HepG2 (cell line): Measurements from ENCODE around the gene DERL2. TPM values are rescaled to one million over a fixed set of nuclear protein-coding genes. Genes with fewer than 3 reads are reported as not detected.

Experiments
- DR1 ChIP-seq: sonication (generic); formaldehyde crosslinking; IDR thresholded peaks from 2 replicates; pipeline ENCODE4 v1.8.0; 2021; ENCODE audit warnings: mild to moderate bottlenecking, missing genetic modification reagents, inconsistent platforms
- HOXA5 ChIP-seq: sonication (generic); formaldehyde crosslinking; IDR thresholded peaks from 2 replicates; pipeline ENCODE4 v1.4.0; 2020; ENCODE audit warnings: missing genetic modification reagents
- ISL2 ChIP-seq: sonication (generic); formaldehyde crosslinking; IDR thresholded peaks from 2 replicates; pipeline ENCODE4 v1.5.0; 2020; ENCODE audit warnings: missing genetic modification reagents
- KDM1A ChIP-seq: IDR thresholded peaks from 2 replicates; pipeline ENCODE4 v1.6.1; 2016; ENCODE audit warnings: missing compliant biosample characterization
- KLF12 ChIP-seq: sonication (generic); formaldehyde crosslinking; IDR thresholded peaks from 2 replicates; pipeline ENCODE4 v1.4.0; 2020; ENCODE audit warnings: missing genetic modification reagents, borderline replicate concordance
- MED8 ChIP-seq: sonication (generic); formaldehyde crosslinking; IDR thresholded peaks from 2 replicates; pipeline ENCODE4 v1.8.1; 2023; ENCODE audit warnings: mild to moderate bottlenecking, missing genetic modification reagents; ENCODE audit not compliant: insufficient replicate concordance
- NR1H2 ChIP-seq: sonication (generic); formaldehyde crosslinking; IDR thresholded peaks from 2 replicates; pipeline ENCODE4 v1.8.1; 2022; ENCODE audit warnings: low read depth, missing genetic modification reagents, borderline replicate concordance
- NR2F1 ChIP-seq, 2 experiments: fragments of 450-650 bp in 1 of 2; formaldehyde crosslinking in 1 of 2; IDR thresholded peaks; 2 replicates each; pipeline versions ENCODE4 v1.5.0 to v1.6.1; 2016 to 2020; ENCODE audit warnings: mild to moderate bottlenecking in 1 of 2, missing compliant biosample characterization in 1 of 2, missing genetic modification reagents in 1 of 2, moderate library complexity in 1 of 2
- PHF20 ChIP-seq: sonication (generic); formaldehyde crosslinking; IDR thresholded peaks from 2 replicates; pipeline ENCODE4 v1.5.0; 2020; ENCODE audit warnings: mild to moderate bottlenecking, missing genetic modification reagents
- POLR2AphosphoS5 ChIP-seq: IDR thresholded peaks from 2 replicates; pipeline ENCODE4 v1.6.1; 2012; ENCODE audit warnings: low read depth, low read length
- PPARG ChIP-seq: conservative IDR thresholded peaks from 2 replicates; pipeline ENCODE4 v1.6.1; 2016; ENCODE audit warnings: missing biosample characterization, missing genetic modification reagents
- RAD51 ChIP-seq: fragments of 450-650 bp; IDR thresholded peaks from 2 replicates; pipeline ENCODE4 v1.6.1; 2016; ENCODE audit warnings: borderline replicate concordance
- SP2 ChIP-seq: sonication (generic); formaldehyde crosslinking; IDR thresholded peaks from 2 replicates; pipeline ENCODE4 v1.5.1; 2020; ENCODE audit warnings: mild to moderate bottlenecking, missing genetic modification reagents
- SRF ChIP-seq: IDR thresholded peaks from 2 replicates; pipeline ENCODE4 v1.6.1; 2011; ENCODE audit warnings: mild to moderate bottlenecking, low read depth, low read length, moderate library complexity
- SUZ12 ChIP-seq: fragments of 150-350 bp; IDR thresholded peaks from 2 replicates; pipeline ENCODE4 v1.6.1; 2014; ENCODE audit warnings: low read depth, low read length
- YEATS2 ChIP-seq: sonication (generic); formaldehyde crosslinking; IDR thresholded peaks from 2 replicates; pipeline ENCODE4 v1.4.0; 2020; ENCODE audit warnings: missing genetic modification reagents, borderline replicate concordance
- ZBTB38 ChIP-seq: sonication (generic); formaldehyde crosslinking; IDR thresholded peaks from 2 replicates; pipeline ENCODE4 v1.5.1; 2020; ENCODE audit warnings: mild to moderate bottlenecking, missing genetic modification reagents
- ZNF350 ChIP-seq: sonication (generic); formaldehyde crosslinking; IDR thresholded peaks from 2 replicates; pipeline ENCODE4 v1.4.0; 2020; ENCODE audit warnings: mild to moderate bottlenecking, low read depth, missing genetic modification reagents, borderline replicate concordance
- ZNF761 ChIP-seq: sonication (generic); formaldehyde crosslinking; conservative IDR thresholded peaks from 2 replicates; pipeline ENCODE4 v1.4.0; 2020; ENCODE audit warnings: mild to moderate bottlenecking, missing genetic modification reagents
- polyA plus RNA-seq, 8 experiments: library from polyadenylated mRNA; depleted of rRNA in 3 of 8; stranded (reverse) in 7 of 8; unstranded in 1 of 8; fragments of >200 nt; fragmentation: Illumina TruSeq in 4 of 8; extraction: Trizol in 4 of 8; gene quantifications; 2 replicates each; pipeline versions ENCODE4 v1.2.1 to v1.2.3, GENCODE V29; 2011 to 2016; ENCODE audit warnings: low read depth in 4 of 8, missing spikeins in 1 of 8, mixed read lengths in 1 of 8; ENCODE audit not compliant: insufficient read depth in 1 of 8
- total RNA-seq, 5 experiments: library from RNA; depleted of rRNA; stranded (reverse); fragments of >200 nt; fragmentation: Illumina TruSeq; extraction: Trizol; gene quantifications; 2 replicates each; pipeline ENCODE4 v1.2.3, GENCODE V29; 2016; ENCODE audit warnings: low read depth in 1 of 5
- TF ChIP-seq, protein P1 (sequence below): IDR thresholded peaks from 2 replicates; pipeline ENCODE4 v1.6.1; 2012; ENCODE audit warnings: low read length, improper control_type of control experiment
- TF ChIP-seq, protein P2 (sequence below): sonication (generic); formaldehyde crosslinking; IDR thresholded peaks from 2 replicates; pipeline ENCODE4 v1.8.1; 2023; ENCODE audit warnings: mild to moderate bottlenecking, moderate library complexity, missing genetic modification reagents

DERL2 gene
- total and polyA plus RNA-seq, 2 of the 13 experiments (the other 11 are each of a cell fraction or from before 2014, with no cell fraction given): 59.3 to 65.2 TPM

DNA sequence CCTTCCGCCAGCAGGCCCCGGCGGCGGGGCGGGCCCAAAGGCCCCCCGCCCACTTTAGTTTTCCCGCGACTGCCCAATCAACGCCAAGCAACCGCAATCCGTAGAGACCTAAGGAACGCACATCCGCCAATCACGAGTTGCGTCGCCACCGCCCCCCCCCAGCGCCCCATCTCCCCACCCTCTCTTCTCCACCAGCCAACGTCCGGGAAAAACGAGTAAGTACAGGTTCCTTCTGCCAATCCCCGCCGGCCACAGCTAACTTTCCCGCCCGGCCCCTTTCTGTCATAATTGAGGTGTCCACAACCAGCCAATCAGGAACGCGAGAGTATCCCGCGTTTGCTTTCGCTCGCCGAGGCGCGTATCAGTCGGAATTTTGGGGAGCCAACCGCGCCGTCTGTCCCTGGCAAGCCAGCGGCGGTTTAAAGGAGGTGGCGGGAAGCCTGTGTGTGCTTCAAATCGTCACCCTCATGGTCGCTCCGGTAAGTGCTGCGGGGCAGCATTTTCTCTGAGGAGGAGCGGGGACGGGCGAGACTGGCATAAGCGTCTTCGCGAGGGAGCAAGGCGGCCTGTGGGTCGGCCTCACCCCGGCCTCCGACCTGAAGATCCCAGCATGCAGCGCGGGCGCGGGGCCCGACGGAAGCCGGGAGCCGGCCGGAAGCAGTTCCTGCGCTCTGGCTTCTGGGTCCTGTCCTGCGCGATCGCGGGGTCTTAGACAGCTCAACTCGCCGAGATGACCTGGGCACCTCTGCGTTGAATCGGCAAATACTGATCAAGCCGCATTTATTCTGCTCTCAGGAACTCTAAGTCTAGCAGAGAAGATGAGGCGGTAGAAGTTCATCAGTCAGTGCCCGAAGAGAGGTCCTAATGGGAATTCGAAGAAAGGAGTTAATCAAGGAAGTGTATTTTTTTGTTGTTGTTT is 487 bp upstream of the DERL2 start, which contains the start of gene MIS12 (continued):
- TF ChIP-seq, protein P1, sequence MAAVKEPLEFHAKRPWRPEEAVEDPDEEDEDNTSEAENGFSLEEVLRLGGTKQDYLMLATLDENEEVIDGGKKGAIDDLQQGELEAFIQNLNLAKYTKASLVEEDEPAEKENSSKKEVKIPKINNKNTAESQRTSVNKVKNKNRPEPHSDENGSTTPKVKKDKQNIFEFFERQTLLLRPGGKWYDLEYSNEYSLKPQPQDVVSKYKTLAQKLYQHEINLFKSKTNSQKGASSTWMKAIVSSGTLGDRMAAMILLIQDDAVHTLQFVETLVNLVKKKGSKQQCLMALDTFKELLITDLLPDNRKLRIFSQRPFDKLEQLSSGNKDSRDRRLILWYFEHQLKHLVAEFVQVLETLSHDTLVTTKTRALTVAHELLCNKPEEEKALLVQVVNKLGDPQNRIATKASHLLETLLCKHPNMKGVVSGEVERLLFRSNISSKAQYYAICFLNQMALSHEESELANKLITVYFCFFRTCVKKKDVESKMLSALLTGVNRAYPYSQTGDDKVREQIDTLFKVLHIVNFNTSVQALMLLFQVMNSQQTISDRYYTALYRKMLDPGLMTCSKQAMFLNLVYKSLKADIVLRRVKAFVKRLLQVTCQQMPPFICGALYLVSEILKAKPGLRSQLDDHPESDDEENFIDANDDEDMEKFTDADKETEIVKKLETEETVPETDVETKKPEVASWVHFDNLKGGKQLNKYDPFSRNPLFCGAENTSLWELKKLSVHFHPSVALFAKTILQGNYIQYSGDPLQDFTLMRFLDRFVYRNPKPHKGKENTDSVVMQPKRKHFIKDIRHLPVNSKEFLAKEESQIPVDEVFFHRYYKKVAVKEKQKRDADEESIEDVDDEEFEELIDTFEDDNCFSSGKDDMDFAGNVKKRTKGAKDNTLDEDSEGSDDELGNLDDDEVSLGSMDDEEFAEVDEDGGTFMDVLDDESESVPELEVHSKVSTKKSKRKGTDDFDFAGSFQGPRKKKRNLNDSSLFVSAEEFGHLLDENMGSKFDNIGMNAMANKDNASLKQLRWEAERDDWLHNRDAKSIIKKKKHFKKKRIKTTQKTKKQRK: no peak
- TF ChIP-seq YEATS2 (CRISPR knock-in tag) (peak; percentile 89), NR1H2 (CRISPR knock-in tag) (0 out of 2 replicates have a peak, but pooled peaks have one; percentile 27), ZNF350 (CRISPR knock-in tag) (peak; percentile 72), HOXA5 (CRISPR knock-in tag) (peak; percentile 67), NR2F1 (CRISPR knock-in tag; IDR thresholded peaks at IDR 0.05) (peak in 1 of 2 experiments; percentile 43; a peak in 1 of 4 replicates), KLF12 (CRISPR knock-in tag) (no peak), DR1 (CRISPR knock-in tag) (peak; percentile 62; the same call in 1 of the 2 replicates), SUZ12 (peak; percentile 14; the same call in 1 of the 2 replicates), PPARG (CRISPR knock-in tag) (peak; percentile 52; the same call in 1 of the 2 replicates), MED8 (CRISPR knock-in tag) (peak; percentile 64), PHF20 (CRISPR knock-in tag) (peak; percentile 89), RAD51 (no peak), POLR2AphosphoS5 (peak; percentile 74; the same call in 1 of the 2 replicates), ZBTB38 (no peak), SRF (no peak), ZNF761 (peak; percentile 79), SP2 (peak; percentile 77), ISL2 (CRISPR knock-in tag) (peak; percentile 65), KDM1A (CRISPR knock-in tag) (no peak)
- TF ChIP-seq, protein P2, sequence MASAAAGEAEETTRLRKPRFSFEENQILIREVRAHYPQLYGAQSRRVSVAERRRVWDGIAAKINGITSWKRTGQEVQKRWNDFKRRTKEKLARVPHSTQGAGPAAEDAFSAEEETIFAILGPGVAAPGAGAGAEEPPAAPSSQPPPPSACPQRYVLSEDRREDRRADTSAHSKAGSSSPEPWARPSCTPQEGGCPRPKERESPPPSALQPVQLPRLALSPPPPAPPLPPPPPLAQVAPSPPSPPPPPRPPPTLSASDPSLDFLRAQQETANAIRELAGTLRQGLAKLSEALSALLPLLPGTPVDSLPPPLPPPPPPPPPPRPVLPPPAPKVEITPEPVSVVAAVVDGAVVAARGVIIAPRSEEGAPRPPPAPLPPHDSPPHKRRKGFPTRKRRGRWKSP (CRISPR knock-in tag): peak; percentile 37; the same call in 1 of the 2 replicates
